ENCODE data around the gene GALM. TPM values are rescaled to one million over a fixed set of nuclear protein-coding genes. Genes with fewer than 3 reads are reported as not detected.
"Not testable (repeated sequence)": the region's sequence is repeated elsewhere in the genome, so short reads cannot be mapped to it uniquely, and the experiment has no call there.

Gene GALM
- total RNA-seq, 3 donors from 2014 or later, result 35.2 to 77.9 (median 58.8) TPM

GRCh38 chr2:38703336-38703735 lies 37.4 kb downstream of the GALM start:
- H3K27me3 Mint-ChIP-seq (ENCODE audit: low read depth); H3K9me3 Mint-ChIP-seq; DNase-seq; ATAC-seq; H3K4me3 Mint-ChIP-seq: not testable (repeated sequence)
- peaks cover 55% of the 10 kb centered on the region for H3K4me1 Mint-ChIP-seq (ENCODE audit: low read depth)
- H3K36me3 Mint-ChIP-seq (ENCODE audit: insufficient read depth), result peaks cover 25% of the 10 kb centered on the region

GRCh38 chr2:38704664-38705063 lies 38.8 kb downstream of the GALM start:
- ATAC-seq, result no peak
- H3K4me3 Mint-ChIP-seq, result no peak overlapping the region
- H3K27me3 Mint-ChIP-seq (ENCODE audit: low read depth), result no peaks in the 10 kb centered on the region
- H3K4me1 Mint-ChIP-seq (ENCODE audit: low read depth), result peaks cover 65% of the 10 kb centered on the region
- DNase-seq, result no peak
- peaks cover 3% of the 10 kb centered on the region for H3K9me3 Mint-ChIP-seq
- peaks cover 22% of the 10 kb centered on the region for H3K36me3 Mint-ChIP-seq (ENCODE audit: insufficient read depth)

- H3K27me3 Mint-ChIP-seq (ENCODE audit: low read depth), result no peaks in the 10 kb centered on the region
- ATAC-seq, result no peak
- DNase-seq, result no peak
- no peak overlapping the region for H3K4me3 Mint-ChIP-seq
- peaks cover 63% of the 10 kb centered on the region for H3K4me1 Mint-ChIP-seq (ENCODE audit: low read depth)
- H3K36me3 Mint-ChIP-seq (ENCODE audit: insufficient read depth), result peaks cover 22% of the 10 kb centered on the region
- H3K9me3 Mint-ChIP-seq, result peaks cover 6% of the 10 kb centered on the region
Measured at GRCh38 chr2:38706846-38707345, 41.0 kb downstream of the GALM start.

GRCh38 chr2:38708491-38708890 lies 42.6 kb downstream of the GALM start:
- not testable (repeated sequence) for ATAC-seq; DNase-seq; H3K27me3 Mint-ChIP-seq (ENCODE audit: low read depth); H3K9me3 Mint-ChIP-seq
- Mint-ChIP-seq H3K4me1 (ENCODE audit: low read depth) (peaks cover 66% of the 10 kb centered on the region), H3K36me3 (ENCODE audit: insufficient read depth) (peaks cover 20% of the 10 kb centered on the region), H3K4me3 (peak overlapping the region; percentile 70)

- no peak for DNase-seq
- no peaks in the 10 kb centered on the region for H3K27me3 Mint-ChIP-seq (ENCODE audit: low read depth)
- H3K9me3 Mint-ChIP-seq, result peaks cover 4% of the 10 kb centered on the region
- H3K4me3 Mint-ChIP-seq, result peak overlapping the region; percentile 70
- peaks cover 20% of the 10 kb centered on the region for H3K36me3 Mint-ChIP-seq (ENCODE audit: insufficient read depth)
- no peak for ATAC-seq
- peaks cover 69% of the 10 kb centered on the region for H3K4me1 Mint-ChIP-seq (ENCODE audit: low read depth)
Measured at GRCh38 chr2:38708900-38709566, 43.1 kb downstream of the GALM start.

- ATAC-seq, result peak; percentile 89 to 91
- H3K36me3 Mint-ChIP-seq (ENCODE audit: insufficient read depth), result peaks cover 24% of the 10 kb centered on the region
- H3K4me3 Mint-ChIP-seq, result peak overlapping the region; percentile 70
- H3K9me3 Mint-ChIP-seq, result peaks cover 4% of the 10 kb centered on the region
- no peaks in the 10 kb centered on the region for H3K27me3 Mint-ChIP-seq (ENCODE audit: low read depth)
- peaks cover 73% of the 10 kb centered on the region for H3K4me1 Mint-ChIP-seq (ENCODE audit: low read depth)
- DNase-seq, result peak; percentile 19
Measured at GRCh38 chr2:38709567-38710194, 43.8 kb downstream of the GALM start.

- Mint-ChIP-seq H3K4me3 (no peak overlapping the region), H3K9me3 (peaks cover 4% of the 10 kb centered on the region), H3K36me3 (ENCODE audit: insufficient read depth) (peaks cover 29% of the 10 kb centered on the region), H3K4me1 (ENCODE audit: low read depth) (peaks cover 79% of the 10 kb centered on the region), H3K27me3 (ENCODE audit: low read depth) (no peaks in the 10 kb centered on the region)
- no peak for ATAC-seq
- DNase-seq, result no peak
Measured at GRCh38 chr2:38711558-38711957, 45.6 kb downstream of the GALM start.

GRCh38 chr2:38712413-38712812 lies 46.5 kb downstream of the GALM start:
- H3K36me3 Mint-ChIP-seq (ENCODE audit: insufficient read depth), result peaks cover 24% of the 10 kb centered on the region
- DNase-seq (no peak), ATAC-seq (no peak)
- no peak overlapping the region for H3K4me3 Mint-ChIP-seq
- H3K27me3 Mint-ChIP-seq (ENCODE audit: low read depth), result no peaks in the 10 kb centered on the region
- peaks cover 4% of the 10 kb centered on the region for H3K9me3 Mint-ChIP-seq
- peaks cover 71% of the 10 kb centered on the region for H3K4me1 Mint-ChIP-seq (ENCODE audit: low read depth)

- Mint-ChIP-seq H3K4me1 (ENCODE audit: low read depth) (peaks cover 69% of the 10 kb centered on the region), H3K27me3 (ENCODE audit: low read depth) (no peaks in the 10 kb centered on the region), H3K4me3 (no peak overlapping the region), H3K36me3 (ENCODE audit: insufficient read depth) (peaks cover 22% of the 10 kb centered on the region), H3K9me3 (peaks cover 4% of the 10 kb centered on the region)
- ATAC-seq (no peak), DNase-seq (no peak)
Measured at GRCh38 chr2:38712871-38713270, 47.0 kb downstream of the GALM start.

GRCh38 chr2:38713338-38713737 lies 47.4 kb downstream of the GALM start:
- ATAC-seq (no peak), DNase-seq (no peak)
- H3K36me3 Mint-ChIP-seq (ENCODE audit: insufficient read depth), result peaks cover 22% of the 10 kb centered on the region

GRCh38 chr2:38714941-38715340 lies 49.0 kb downstream of the GALM start:
- H3K4me3 Mint-ChIP-seq; DNase-seq; H3K27me3 Mint-ChIP-seq (ENCODE audit: low read depth); H3K9me3 Mint-ChIP-seq: not testable (repeated sequence)
- H3K36me3 Mint-ChIP-seq (ENCODE audit: insufficient read depth), result peaks cover 27% of the 10 kb centered on the region
- ATAC-seq, result peak; percentile 78 to 86
- H3K4me1 Mint-ChIP-seq (ENCODE audit: low read depth), result peaks cover 53% of the 10 kb centered on the region

More at GRCh38 chr2:38713338-38713737, 47.4 kb downstream of the GALM start:
- Mint-ChIP-seq H3K27me3 (ENCODE audit: low read depth) (no peaks in the 10 kb centered on the region), H3K9me3 (peaks cover 4% of the 10 kb centered on the region), H3K4me1 (ENCODE audit: low read depth) (peaks cover 67% of the 10 kb centered on the region), H3K4me3 (no peak overlapping the region)

GRCh38 chr2:38716185-38716584 lies 50.3 kb downstream of the GALM start:
- H3K36me3 Mint-ChIP-seq (ENCODE audit: insufficient read depth), result peaks cover 33% of the 10 kb centered on the region
- no peak overlapping the region for H3K4me3 Mint-ChIP-seq
- H3K9me3 Mint-ChIP-seq, result peaks cover 7% of the 10 kb centered on the region
- H3K27me3 Mint-ChIP-seq (ENCODE audit: low read depth), result no peaks in the 10 kb centered on the region
- no peak for DNase-seq
- no peak for ATAC-seq
- peaks cover 52% of the 10 kb centered on the region for H3K4me1 Mint-ChIP-seq (ENCODE audit: low read depth)

GRCh38 chr2:38718601-38719000 lies 52.7 kb downstream of the GALM start:
- H3K4me1 Mint-ChIP-seq (ENCODE audit: low read depth), result peaks cover 57% of the 10 kb centered on the region
- no peak for DNase-seq
- no peak for ATAC-seq
- no peaks in the 10 kb centered on the region for H3K27me3 Mint-ChIP-seq (ENCODE audit: low read depth)
- H3K36me3 Mint-ChIP-seq (ENCODE audit: insufficient read depth), result peaks cover 29% of the 10 kb centered on the region
- H3K4me3 Mint-ChIP-seq, result no peak overlapping the region
- H3K9me3 Mint-ChIP-seq, result peaks cover 3% of the 10 kb centered on the region

- Mint-ChIP-seq H3K27me3 (ENCODE audit: low read depth) (no peaks in the 10 kb centered on the region), H3K4me3 (no peak overlapping the region), H3K9me3 (peaks cover 3% of the 10 kb centered on the region), H3K36me3 (ENCODE audit: insufficient read depth) (peaks cover 27% of the 10 kb centered on the region), H3K4me1 (ENCODE audit: low read depth) (peaks cover 60% of the 10 kb centered on the region)
- no peak for DNase-seq
- ATAC-seq, result no peak
Measured at GRCh38 chr2:38719706-38720105, 53.8 kb downstream of the GALM start.
